Stimulated activated memory B cell treated with anti-CD40 and anti-IgM and Interleukin-4, amounts not matched to agents 10 μg/mL and 1 μg/mL and 100 μg/mL, for 72 hours (primary cell): ENCODE measurements around the gene NYAP2.

Experiments
- ATAC-seq: fragments of 150-1000 bp; cut with Tn5 transposase; 2 replicates; pipeline ENCODE4 v1.10.0; 2021
- H3K27ac Mint-ChIP-seq: one replicate; pipeline ENCODE4 v1.8.0; 2022; ENCODE audit warnings: mild to moderate bottlenecking, mixed read lengths
- H3K27me3 Mint-ChIP-seq: one replicate; pipeline ENCODE4 v1.8.0; 2022; ENCODE audit warnings: mixed read lengths
- H3K36me3 Mint-ChIP-seq: one replicate; pipeline ENCODE4 v1.8.0; 2022; ENCODE audit warnings: mixed read lengths
- H3K4me1 Mint-ChIP-seq: one replicate; pipeline ENCODE4 v1.8.0; 2022; ENCODE audit warnings: mixed read lengths
- H3K4me3 Mint-ChIP-seq: one replicate; pipeline ENCODE4 v1.8.0; 2022; ENCODE audit warnings: mild to moderate bottlenecking, moderate library complexity, mixed read lengths
- H3K9me3 Mint-ChIP-seq: one replicate; pipeline ENCODE4 v1.8.0; 2022; ENCODE audit warnings: mixed read lengths

The NYAP2 gene

GRCh38 chr2:225493420-225494099 lies 94.0 kb downstream of the NYAP2 start:
- H3K4me1 Mint-ChIP-seq, result no peaks in the 10 kb centered on the region
- no peak for ATAC-seq
- H3K36me3 Mint-ChIP-seq, result no peaks in the 10 kb centered on the region
- peaks cover 17% of the 10 kb centered on the region for H3K27me3 Mint-ChIP-seq
- no peak overlapping the region for H3K4me3 Mint-ChIP-seq
- no peak overlapping the region for H3K27ac Mint-ChIP-seq
- H3K9me3 Mint-ChIP-seq, result no peaks in the 10 kb centered on the region

- peaks cover 22% of the 10 kb centered on the region for H3K27me3 Mint-ChIP-seq
- H3K36me3 Mint-ChIP-seq, result no peaks in the 10 kb centered on the region
- H3K27ac Mint-ChIP-seq, result no peak overlapping the region
- no peaks in the 10 kb centered on the region for H3K9me3 Mint-ChIP-seq
- H3K4me1 Mint-ChIP-seq, result no peaks in the 10 kb centered on the region
- H3K4me3 Mint-ChIP-seq, result no peak overlapping the region
- peak; percentile 42 for ATAC-seq
Observed at GRCh38 chr2:225494100-225494459, 94.6 kb downstream of the NYAP2 start.

- H3K27ac Mint-ChIP-seq, result no peak overlapping the region
- H3K27me3 Mint-ChIP-seq, result peaks cover 33% of the 10 kb centered on the region
Observed at GRCh38 chr2:225495706-225496105, 96.2 kb downstream of the NYAP2 start.

GRCh38 chr2:225496568-225496967 lies 97.1 kb downstream of the NYAP2 start:
- Mint-ChIP-seq H3K27me3 (peaks cover 33% of the 10 kb centered on the region), H3K9me3 (no peaks in the 10 kb centered on the region), H3K4me3 (no peak overlapping the region), H3K4me1 (no peaks in the 10 kb centered on the region), H3K27ac (no peak overlapping the region), H3K36me3 (no peaks in the 10 kb centered on the region)
- ATAC-seq, result no peak

More at GRCh38 chr2:225495706-225496105, 96.2 kb downstream of the NYAP2 start:
- H3K9me3 Mint-ChIP-seq, result no peaks in the 10 kb centered on the region
- no peak overlapping the region for H3K4me3 Mint-ChIP-seq
- no peak for ATAC-seq
- H3K36me3 Mint-ChIP-seq, result no peaks in the 10 kb centered on the region
- no peaks in the 10 kb centered on the region for H3K4me1 Mint-ChIP-seq

GRCh38 chr2:225497166-225497565 lies 97.7 kb downstream of the NYAP2 start:
- Mint-ChIP-seq H3K27ac (no peak overlapping the region), H3K4me3 (no peak overlapping the region), H3K4me1 (no peaks in the 10 kb centered on the region), H3K9me3 (no peaks in the 10 kb centered on the region), H3K36me3 (no peaks in the 10 kb centered on the region), H3K27me3 (peaks cover 33% of the 10 kb centered on the region)
- ATAC-seq, result no peak

GRCh38 chr2:225501022-225501421 lies 101.5 kb downstream of the NYAP2 start:
- Mint-ChIP-seq H3K27ac (no peak overlapping the region), H3K9me3 (no peaks in the 10 kb centered on the region), H3K36me3 (no peaks in the 10 kb centered on the region), H3K27me3 (peaks cover 29% of the 10 kb centered on the region), H3K4me1 (no peaks in the 10 kb centered on the region), H3K4me3 (no peak overlapping the region)
- ATAC-seq, result no peak

- H3K4me1 Mint-ChIP-seq, result no peaks in the 10 kb centered on the region
- no peaks in the 10 kb centered on the region for H3K9me3 Mint-ChIP-seq
- peaks cover 22% of the 10 kb centered on the region for H3K27me3 Mint-ChIP-seq
- H3K4me3 Mint-ChIP-seq, result no peak overlapping the region
- H3K36me3 Mint-ChIP-seq, result no peaks in the 10 kb centered on the region
- no peak for ATAC-seq
- no peak overlapping the region for H3K27ac Mint-ChIP-seq
Observed at GRCh38 chr2:225502971-225503370, 103.5 kb downstream of the NYAP2 start.

- no peak overlapping the region for H3K4me3 Mint-ChIP-seq
- H3K4me1 Mint-ChIP-seq, result no peaks in the 10 kb centered on the region
- no peak overlapping the region for H3K27ac Mint-ChIP-seq
- no peak for ATAC-seq
- H3K9me3 Mint-ChIP-seq, result no peaks in the 10 kb centered on the region
- peaks cover 9% of the 10 kb centered on the region for H3K27me3 Mint-ChIP-seq
- H3K36me3 Mint-ChIP-seq, result no peaks in the 10 kb centered on the region
Observed at GRCh38 chr2:225510796-225511195, 111.3 kb downstream of the NYAP2 start.

- Mint-ChIP-seq H3K27me3 (peaks cover 9% of the 10 kb centered on the region), H3K4me3 (no peak overlapping the region), H3K36me3 (no peaks in the 10 kb centered on the region), H3K4me1 (no peaks in the 10 kb centered on the region), H3K27ac (no peak overlapping the region), H3K9me3 (no peaks in the 10 kb centered on the region)
- no peak for ATAC-seq
Observed at GRCh38 chr2:225512469-225512868, 113.0 kb downstream of the NYAP2 start.

- no peak overlapping the region for H3K4me3 Mint-ChIP-seq
- ATAC-seq, result no peak
- H3K9me3 Mint-ChIP-seq, result no peaks in the 10 kb centered on the region
- H3K4me1 Mint-ChIP-seq, result no peaks in the 10 kb centered on the region
- no peak overlapping the region for H3K27ac Mint-ChIP-seq
- no peaks in the 10 kb centered on the region for H3K36me3 Mint-ChIP-seq
- H3K27me3 Mint-ChIP-seq, result peaks cover 9% of the 10 kb centered on the region
Observed at GRCh38 chr2:225512876-225513540, 113.5 kb downstream of the NYAP2 start.

GRCh38 chr2:225515033-225515432 lies 115.5 kb downstream of the NYAP2 start:
- Mint-ChIP-seq H3K4me3 (no peak overlapping the region), H3K4me1 (no peaks in the 10 kb centered on the region), H3K9me3 (no peaks in the 10 kb centered on the region), H3K36me3 (no peaks in the 10 kb centered on the region), H3K27me3 (peaks cover 9% of the 10 kb centered on the region), H3K27ac (no peak overlapping the region)
- ATAC-seq, result no peak

- no peaks in the 10 kb centered on the region for H3K4me1 Mint-ChIP-seq
- H3K36me3 Mint-ChIP-seq, result no peaks in the 10 kb centered on the region
- H3K27me3 Mint-ChIP-seq, result no peaks in the 10 kb centered on the region
- ATAC-seq, result no peak
- no peak overlapping the region for H3K27ac Mint-ChIP-seq
- H3K9me3 Mint-ChIP-seq, result no peaks in the 10 kb centered on the region
- no peak overlapping the region for H3K4me3 Mint-ChIP-seq
Observed at GRCh38 chr2:225526760-225527390, 127.4 kb downstream of the NYAP2 start.

- H3K9me3 Mint-ChIP-seq, result no peaks in the 10 kb centered on the region
Observed at GRCh38 chr2:225531559-225531958, 132.0 kb downstream of the NYAP2 start.

GRCh38 chr2:225532096-225532495 lies 132.6 kb downstream of the NYAP2 start:
- Mint-ChIP-seq H3K36me3 (no peaks in the 10 kb centered on the region), H3K4me1 (no peaks in the 10 kb centered on the region), H3K9me3 (no peaks in the 10 kb centered on the region), H3K4me3 (no peak overlapping the region), H3K27ac (no peak overlapping the region), H3K27me3 (no peaks in the 10 kb centered on the region)
- no peak for ATAC-seq

More at GRCh38 chr2:225531559-225531958, 132.0 kb downstream of the NYAP2 start:
- ATAC-seq, result no peak
- no peaks in the 10 kb centered on the region for H3K36me3 Mint-ChIP-seq
- H3K27me3 Mint-ChIP-seq, result no peaks in the 10 kb centered on the region
- no peaks in the 10 kb centered on the region for H3K4me1 Mint-ChIP-seq
- no peak overlapping the region for H3K27ac Mint-ChIP-seq
- H3K4me3 Mint-ChIP-seq, result no peak overlapping the region

GRCh38 chr2:225534037-225534436 lies 134.5 kb downstream of the NYAP2 start:
- H3K27me3 Mint-ChIP-seq, result no peaks in the 10 kb centered on the region
- H3K4me1 Mint-ChIP-seq, result no peaks in the 10 kb centered on the region
- no peak overlapping the region for H3K27ac Mint-ChIP-seq
- no peaks in the 10 kb centered on the region for H3K36me3 Mint-ChIP-seq
- no peak for ATAC-seq
- peaks cover 2% of the 10 kb centered on the region for H3K9me3 Mint-ChIP-seq
- no peak overlapping the region for H3K4me3 Mint-ChIP-seq

- peaks cover 2% of the 10 kb centered on the region for H3K9me3 Mint-ChIP-seq
- no peak overlapping the region for H3K4me3 Mint-ChIP-seq
- no peak overlapping the region for H3K27ac Mint-ChIP-seq
- no peaks in the 10 kb centered on the region for H3K4me1 Mint-ChIP-seq
- H3K27me3 Mint-ChIP-seq, result no peaks in the 10 kb centered on the region
- no peaks in the 10 kb centered on the region for H3K36me3 Mint-ChIP-seq
- peak; percentile 24 for ATAC-seq
Observed at GRCh38 chr2:225534697-225535096, 135.2 kb downstream of the NYAP2 start.
